CD14-positive monocyte (primary cell): ENCODE results near the gene MARCHF3. TPM values are rescaled to one million over a fixed set of nuclear protein-coding genes. Genes with fewer than 3 reads are reported as not detected.

Source experiments
- DNase-seq, 3 donors: peaks; one replicate each; pipeline ENCODE4 v3.0.0-alpha.2; 2011 to 2022
- H2AFZ ChIP-seq: 2 replicates; pipeline ENCODE4 v1.6.0; 2012; ENCODE audit warnings: mild to moderate bottlenecking, low read depth, low read length, inconsistent platforms; ENCODE audit not compliant: insufficient read depth, poor library complexity, severe bottlenecking
- H3K27ac ChIP-seq, 2 donors: 1 replicate in 1 of 2; 2 replicates in 1 of 2; pipeline ENCODE4 v1.5.1; 2012 to 2013; ENCODE audit warnings: low read length in 2 of 2, control low read depth in 1 of 2, inconsistent platforms in 1 of 2, low read depth in 1 of 2, mild to moderate bottlenecking in 1 of 2
- H3K27me3 ChIP-seq, 2 donors: one replicate each; pipeline versions ENCODE4 v1.6.0 to v1.6.1; 2011 to 2013; ENCODE audit warnings: low read length in 2 of 2; ENCODE audit not compliant: control insufficient read depth in 2 of 2, insufficient read depth in 2 of 2
- H3K36me3 ChIP-seq, 2 donors: replicated peaks in 1 of 2; 1 replicate in 1 of 2; 2 replicates in 1 of 2; pipeline versions ENCODE4 v1.5.1 to v1.6.1; 2012 to 2013; ENCODE audit warnings: low read length in 2 of 2, control low read depth in 1 of 2, inconsistent platforms in 1 of 2, mild to moderate bottlenecking in 1 of 2; ENCODE audit not compliant: insufficient read depth in 2 of 2, control insufficient read depth in 1 of 2
- H3K4me1 ChIP-seq, 2 donors: 1 replicate in 1 of 2; 2 replicates in 1 of 2; pipeline versions ENCODE4 v1.5.1 to v1.6.1; 2012 to 2013; ENCODE audit warnings: low read length in 2 of 2, control low read depth in 1 of 2, inconsistent platforms in 1 of 2, mild to moderate bottlenecking in 1 of 2, moderate library complexity in 1 of 2; ENCODE audit not compliant: insufficient read depth in 2 of 2, control insufficient read depth in 1 of 2
- H3K4me2 ChIP-seq: replicated peaks from 2 replicates; pipeline ENCODE3; 2012; ENCODE audit warnings: low read length, moderate library complexity, mild to moderate bottlenecking; ENCODE audit not compliant: poor library complexity, severe bottlenecking; ENCODE audit errors: extremely low read depth
- H3K4me3 ChIP-seq, 3 experiments: fragments of 200-600 bp in 1 of 3; sonication (generic) in 1 of 3; replicated peaks in 1 of 3; 1 replicate in 2 of 3; 2 replicates in 1 of 3; pipeline ENCODE4 v1.5.1; 2011 to 2013; ENCODE audit warnings: low read length in 3 of 3, mild to moderate bottlenecking in 3 of 3, control low read depth in 2 of 3, low read depth in 2 of 3, inconsistent platforms in 1 of 3, moderate library complexity in 1 of 3
- H3K79me2 ChIP-seq: 2 replicates; pipeline ENCODE4 v1.6.0; 2012; ENCODE audit warnings: mild to moderate bottlenecking, control low read depth, inconsistent platforms, low read length, moderate library complexity; ENCODE audit not compliant: insufficient read depth
- H3K9ac ChIP-seq: 2 replicates; pipeline ENCODE4 v1.6.0; 2017; ENCODE audit warnings: low read length, mild to moderate bottlenecking; ENCODE audit not compliant: insufficient read depth, poor library complexity, severe bottlenecking
- H3K9me3 ChIP-seq, 2 donors: replicated peaks in 1 of 2; 1 replicate in 1 of 2; 2 replicates in 1 of 2; pipeline versions ENCODE4 v1.5.1 to v1.6.1; 2012 to 2013; ENCODE audit warnings: low read length in 2 of 2, control low read depth in 1 of 2; ENCODE audit not compliant: control insufficient read depth in 1 of 2, insufficient read depth in 1 of 2
- H4K20me1 ChIP-seq: 2 replicates; pipeline ENCODE4 v1.6.0; 2012; ENCODE audit warnings: mild to moderate bottlenecking, low read length, control low read depth, moderate library complexity; ENCODE audit not compliant: insufficient read depth
- H3K27ac Mint-ChIP-seq, 7 donors: one replicate each; pipeline ENCODE4 v1.8.0; 2020; ENCODE audit warnings: mild to moderate bottlenecking in 7 of 7, mixed read lengths in 7 of 7, moderate library complexity in 6 of 7, inconsistent platforms in 2 of 7
- H3K27me3 Mint-ChIP-seq, 3 donors: one replicate each; pipeline ENCODE4 v1.8.0; 2021 to 2022; ENCODE audit warnings: low read depth in 3 of 3, mild to moderate bottlenecking in 3 of 3, mixed read lengths in 3 of 3, moderate library complexity in 3 of 3, inconsistent platforms in 1 of 3
- H3K36me3 Mint-ChIP-seq, 2 donors: one replicate each; pipeline ENCODE4 v1.8.0; 2020; ENCODE audit warnings: mixed read lengths in 2 of 2, inconsistent platforms in 1 of 2, mild to moderate bottlenecking in 1 of 2
- H3K4me1 Mint-ChIP-seq: one replicate; pipeline ENCODE4 v1.8.0; 2020; ENCODE audit warnings: mild to moderate bottlenecking, mixed read lengths
- H3K4me3 Mint-ChIP-seq, 2 donors: one replicate each; pipeline ENCODE4 v1.8.0; 2020; ENCODE audit warnings: mild to moderate bottlenecking in 2 of 2, mixed read lengths in 2 of 2, moderate library complexity in 1 of 2
- H3K9me3 Mint-ChIP-seq, 7 donors: one replicate each; pipeline ENCODE4 v1.8.0; 2020 to 2022; ENCODE audit warnings: mixed read lengths in 7 of 7, mild to moderate bottlenecking in 6 of 7, moderate library complexity in 6 of 7, inconsistent platforms in 2 of 7
- CTCF ChIP-seq: fragments of 200-600 bp; IDR thresholded peaks from one replicate; pipeline ENCODE4 v1.8.0; 2022; ENCODE audit warnings: antibody characterized with exemption, mild to moderate bottlenecking
- WGBS: methylation state at CpG from one replicate; pipeline ENCODE4 v1.1.5; 2013; ENCODE audit warnings: missing lambda C conversion rate; ENCODE audit not compliant: insufficient coverage; 5-methylcytosine and 5-hydroxymethylcytosine counted together
- intact Hi-C, 2 donors: fragments of 100-400 bp; cut with micrococcal nuclease; formaldehyde crosslinking; loops; one replicate each; pipeline versions ENCODE4 v1.15.0 to v1.15.1; 2023
- polyA plus RNA-seq, 3 donors: library from polyadenylated mRNA; depleted of rRNA in 1 of 3; unstranded in 2 of 3; stranded (reverse) in 1 of 3; fragments of 300-500 nt in 2 of 3; fragments of >200 nt in 1 of 3; fragmentation: Illumina TruSeq in 2 of 3; gene quantifications; 1 replicate in 2 of 3; 2 replicates in 1 of 3; pipeline ENCODE4 v1.2.3, GENCODE V29; 2012 to 2021

MARCHF3 gene
- polyA plus RNA-seq, 3 donors, result 0.88 to 1.6 (median 0.96) TPM

- Histone ChIP-seq H3K9me3 (no peaks in the 10 kb centered on the region), H3K9ac (no peak overlapping the region), H2AFZ (no peak overlapping the region), H3K79me2 (peaks cover 91% of the 10 kb centered on the region), H3K4me2 (no peak overlapping the region), H3K27ac (peak overlapping the region in 1 of 2 donors; percentile 56), H3K27me3 (no peaks in the 10 kb centered on the region), H3K36me3 (peaks cover 91 to 100% of the 10 kb centered on the region in 2 donors), H3K4me3 (no peak overlapping the region), H4K20me1 (peaks cover 18% of the 10 kb centered on the region), H3K4me1 (no peaks in the 10 kb centered on the region)
- H3K27me3 Mint-ChIP-seq, result no peaks in the 10 kb centered on the region
- no peaks in the 10 kb centered on the region for H3K4me1 Mint-ChIP-seq
- no peak for TF ChIP-seq CTCF
- no peaks in the 10 kb centered on the region for H3K9me3 Mint-ChIP-seq
- 100% methylated on average over 3 of the region's 5 CpGs for WGBS
- H3K27ac Mint-ChIP-seq, result peak overlapping the region in 1 of 7 donors; percentile 50
- no peak for DNase-seq
- intact Hi-C loops, result no loop called here
- H3K36me3 Mint-ChIP-seq, result peaks cover 76 to 82% of the 10 kb centered on the region in 2 donors
- no peak overlapping the region for H3K4me3 Mint-ChIP-seq
Observed at GRCh38 chr5:126830061-126830460, 200.3 kb downstream of the MARCHF3 start.

- Mint-ChIP-seq H3K9me3 (no peaks in the 10 kb centered on the region), H3K27ac (peak overlapping the region in 3 of 7 donors; percentile 4 to 60 (median 43)), H3K27me3 (no peaks in the 10 kb centered on the region), H3K36me3 (peaks cover 70 to 81% of the 10 kb centered on the region in 2 donors), H3K4me3 (no peak overlapping the region), H3K4me1 (no peaks in the 10 kb centered on the region)
- Histone ChIP-seq H3K9me3 (no peaks in the 10 kb centered on the region), H3K27me3 (no peaks in the 10 kb centered on the region), H3K27ac (peak overlapping the region in 1 of 2 donors; percentile 56), H2AFZ (no peak overlapping the region), H4K20me1 (peaks cover 19% of the 10 kb centered on the region), H3K9ac (no peak overlapping the region), H3K4me2 (no peak overlapping the region), H3K79me2 (peaks cover 94% of the 10 kb centered on the region), H3K36me3 (peaks cover 91 to 98% of the 10 kb centered on the region in 2 donors), H3K4me3 (no peak overlapping the region), H3K4me1 (no peaks in the 10 kb centered on the region)
- DNase-seq, result no peak
- WGBS, result 100% methylated on average over 1 of the region's 5 CpGs
- intact Hi-C loops, result no loop called here
- TF ChIP-seq CTCF, result no peak
Observed at GRCh38 chr5:126829098-126829497, 201.3 kb downstream of the MARCHF3 start.
